Gastrocnemius medialis (tissue), 4 donors: ENCODE measurements around the gene PNPO. TPM values are rescaled to one million over a fixed set of nuclear protein-coding genes. Genes with fewer than 3 reads are reported as not detected.
A peak's percentile ranks its signal among the peaks of the same experiment; 100 is the strongest.
"Not testable (repeated sequence)": the region's sequence is repeated elsewhere in the genome, so short reads cannot be mapped to it uniquely, and the experiment has no call there.

Experiments used
- ATAC-seq, 2 donors: fragments of 150-250 bp; one replicate each; pipeline ENCODE4 v1.9.1; 2016
- DNase-seq, 2 donors: peaks; one replicate each; pipeline ENCODE4 v3.0.0-alpha.2; 2019
- H3K27ac ChIP-seq, 4 donors: fragments of 200-600 bp; sonication (generic); 1 replicate in 1 of 4; 2 replicates in 3 of 4; pipeline ENCODE4 v1.5.1; 2016 to 2018; ENCODE audit warnings: mild to moderate bottlenecking in 2 of 4, moderate library complexity in 1 of 4
- H3K27me3 ChIP-seq, 3 donors: fragments of 200-600 bp; sonication (generic) in 2 of 3; 1 replicate in 1 of 3; 2 replicates in 2 of 3; pipeline versions ENCODE4 v1.5.1 to v1.6.0; 2016 to 2019; ENCODE audit warnings: mild to moderate bottlenecking in 1 of 3, moderate library complexity in 1 of 3
- H3K36me3 ChIP-seq, 2 donors: fragments of 200-600 bp; sonication (generic) in 1 of 2; one replicate each; pipeline ENCODE4 v1.5.1; 2017 to 2018
- H3K4me1 ChIP-seq, 2 donors: fragments of 200-600 bp; sonication (generic) in 1 of 2; one replicate each; pipeline ENCODE4 v1.5.1; 2016 to 2017; ENCODE audit warnings: mild to moderate bottlenecking in 2 of 2
- H3K4me3 ChIP-seq, 4 donors: fragments of 200-600 bp; sonication (generic) in 3 of 4; 1 replicate in 1 of 4; 2 replicates in 3 of 4; pipeline ENCODE4 v1.5.1; 2016 to 2019; ENCODE audit warnings: mild to moderate bottlenecking in 2 of 4
- H3K9me3 ChIP-seq, 3 donors: fragments of 200-600 bp; sonication (generic) in 2 of 3; 1 replicate in 1 of 3; 2 replicates in 2 of 3; pipeline ENCODE4 v1.5.1; 2016 to 2019
- POLR2A ChIP-seq, 2 donors: fragments of 450-650 bp; IDR thresholded peaks; one replicate each; pipeline ENCODE4 v1.6.1; 2017; ENCODE audit warnings: antibody characterized with exemption in 2 of 2, mild to moderate bottlenecking in 2 of 2, moderate library complexity in 2 of 2
- in situ Hi-C, 4 donors: fragments of 200-750 bp; cut with MboI; loops; one replicate each; pipeline versions ENCODE4 v1.15.0 to v1.8.0; 2017; ENCODE audit warnings: low sequenced_read_pairs in 4 of 4
- intact Hi-C: fragments of 100-400 bp; cut with DNase I; formaldehyde crosslinking; loops from one replicate; pipeline ENCODE4 v1.15.1; 2023; ENCODE audit warnings: low total_unique reads
- total RNA-seq, 4 donors: library from RNA; depleted of rRNA; stranded (reverse); fragments of >200 nt; gene quantifications; one replicate each; pipeline versions ENCODE4 v1.1.0 to v1.2.3, GENCODE V29; 2016
- TF ChIP-seq, protein P1 (sequence below), 5 experiments: fragments of 450-650 bp in 3 of 5; fragments of 200-600 bp in 2 of 5; sonication (generic) in 2 of 5; IDR thresholded peaks in 4 of 5; conservative IDR thresholded peaks in 1 of 5; 1 replicate in 4 of 5; 2 replicates in 1 of 5; pipeline ENCODE4 v1.5.1; 2016 to 2019; ENCODE audit warnings: antibody characterized with exemption in 5 of 5, mild to moderate bottlenecking in 3 of 5, moderate library complexity in 3 of 5

PNPO gene
- total RNA-seq, 4 donors from 2014 or later: 27.9 to 64.0 (median 41.5) TPM

DNA sequence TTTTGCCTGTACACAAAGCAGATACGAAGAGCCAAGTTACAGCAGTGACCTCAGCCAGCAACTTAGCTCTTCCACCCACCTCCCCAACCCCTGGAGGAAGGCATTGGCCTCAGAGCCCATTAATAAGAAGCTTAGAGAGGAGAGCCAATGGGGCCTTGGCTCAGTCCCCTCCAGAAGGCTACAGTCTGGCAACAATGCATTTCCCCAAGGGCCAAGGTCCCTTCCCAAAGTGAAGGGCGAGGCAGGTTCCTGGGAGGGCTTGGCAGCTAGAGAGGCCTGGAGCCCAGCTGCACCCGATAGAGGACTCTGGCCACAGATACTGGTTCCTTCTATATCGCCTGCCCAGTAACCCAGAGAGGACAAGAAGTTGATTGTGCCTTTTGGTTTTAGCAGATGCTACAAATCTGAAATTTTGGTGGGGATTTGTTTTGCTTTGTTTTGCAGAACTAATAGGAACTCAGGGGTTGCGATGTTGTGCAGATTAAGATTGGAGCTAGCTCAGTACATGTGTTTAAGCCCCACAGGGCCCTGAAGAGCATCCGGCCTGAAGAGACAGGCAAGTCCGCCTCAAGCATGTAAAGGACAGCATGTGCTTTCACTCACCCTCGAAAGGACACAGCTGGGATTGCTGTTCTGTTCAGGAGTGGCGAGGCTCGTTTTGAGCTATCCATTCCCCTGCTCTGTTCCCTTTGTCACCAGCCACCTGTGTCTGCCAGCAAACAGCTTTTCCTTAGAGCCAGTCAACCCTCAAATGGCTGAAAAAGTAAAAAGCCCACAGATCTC, 12.0 kb upstream of the PNPO start:
- DNase-seq (no peak), ATAC-seq (peak; percentile 29 to 75)
- Histone ChIP-seq H3K27ac (peak overlapping the region; percentile 4 to 60 (median 48)), H3K27me3 (no peaks in the 10 kb centered on the region), H3K9me3 (no peaks in the 10 kb centered on the region), H3K4me1 (no peaks in the 10 kb centered on the region), H3K36me3 (peaks cover 0 to 54% of the 10 kb centered on the region in 2 donors), H3K4me3 (no peak overlapping the region)
- in situ Hi-C loops (no loop called here), intact Hi-C loops (no loop called here)
- TF ChIP-seq, protein P1, sequence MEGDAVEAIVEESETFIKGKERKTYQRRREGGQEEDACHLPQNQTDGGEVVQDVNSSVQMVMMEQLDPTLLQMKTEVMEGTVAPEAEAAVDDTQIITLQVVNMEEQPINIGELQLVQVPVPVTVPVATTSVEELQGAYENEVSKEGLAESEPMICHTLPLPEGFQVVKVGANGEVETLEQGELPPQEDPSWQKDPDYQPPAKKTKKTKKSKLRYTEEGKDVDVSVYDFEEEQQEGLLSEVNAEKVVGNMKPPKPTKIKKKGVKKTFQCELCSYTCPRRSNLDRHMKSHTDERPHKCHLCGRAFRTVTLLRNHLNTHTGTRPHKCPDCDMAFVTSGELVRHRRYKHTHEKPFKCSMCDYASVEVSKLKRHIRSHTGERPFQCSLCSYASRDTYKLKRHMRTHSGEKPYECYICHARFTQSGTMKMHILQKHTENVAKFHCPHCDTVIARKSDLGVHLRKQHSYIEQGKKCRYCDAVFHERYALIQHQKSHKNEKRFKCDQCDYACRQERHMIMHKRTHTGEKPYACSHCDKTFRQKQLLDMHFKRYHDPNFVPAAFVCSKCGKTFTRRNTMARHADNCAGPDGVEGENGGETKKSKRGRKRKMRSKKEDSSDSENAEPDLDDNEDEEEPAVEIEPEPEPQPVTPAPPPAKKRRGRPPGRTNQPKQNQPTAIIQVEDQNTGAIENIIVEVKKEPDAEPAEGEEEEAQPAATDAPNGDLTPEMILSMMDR (IDR thresholded peaks at IDR 0.05 in 4 of 5, conservative IDR thresholded peaks at IDR 0.05 in 1 of 5): no peak
- no peak for TF ChIP-seq POLR2A (IDR thresholded peaks at IDR 0.05)

DNA sequence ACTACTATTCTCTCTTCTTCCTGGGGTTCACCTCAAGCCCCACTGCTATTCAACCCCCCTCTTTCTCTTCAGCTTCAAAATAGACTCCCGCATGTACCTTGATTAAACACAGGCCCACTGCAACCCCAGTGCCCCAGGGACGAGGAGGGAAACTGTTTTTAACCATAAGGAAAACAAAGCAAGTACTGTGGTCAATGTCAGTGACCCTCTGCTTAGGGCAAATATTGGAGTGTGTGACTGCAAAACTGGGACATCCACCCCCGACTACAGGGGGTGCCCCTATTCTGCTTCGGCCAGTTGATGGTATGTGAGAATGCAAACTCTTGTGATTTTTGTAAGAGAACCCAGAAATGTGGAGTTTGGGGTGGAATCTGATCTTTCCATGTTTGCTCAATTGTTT, 9.5 kb upstream of the PNPO start:
- peaks cover 0 to 30% of the 10 kb centered on the region in 2 donors for H3K36me3 ChIP-seq
- no peaks in the 10 kb centered on the region for H3K27me3 ChIP-seq
- no peak for DNase-seq
- no peak overlapping the region for H3K27ac ChIP-seq
- H3K4me1 ChIP-seq: no peaks in the 10 kb centered on the region
- H3K4me3 ChIP-seq: no peak overlapping the region
- no peak for ATAC-seq
- in situ Hi-C loops (no loop called here), intact Hi-C loops (no loop called here)
- TF ChIP-seq POLR2A (IDR thresholded peaks at IDR 0.05): no peak
- TF ChIP-seq, protein P1 (IDR thresholded peaks at IDR 0.05 in 4 of 5, conservative IDR thresholded peaks at IDR 0.05 in 1 of 5): no peak
- no peaks in the 10 kb centered on the region for H3K9me3 ChIP-seq

GRCh38 chr17:47934856-47935255, 6.5 kb upstream of the PNPO start:
- ATAC-seq (no peak), DNase-seq (no peak)
- intact Hi-C loops (no loop called here), in situ Hi-C loops (no loop called here)
- Histone ChIP-seq H3K9me3 (no peaks in the 10 kb centered on the region), H3K4me1 (no peaks in the 10 kb centered on the region), H3K4me3 (no peak overlapping the region), H3K27ac (no peak overlapping the region), H3K27me3 (no peaks in the 10 kb centered on the region), H3K36me3 (peaks cover 0 to 3% of the 10 kb centered on the region in 2 donors)
- TF ChIP-seq, protein P1 (IDR thresholded peaks at IDR 0.05 in 4 of 5, conservative IDR thresholded peaks at IDR 0.05 in 1 of 5): no peak
- no peak for TF ChIP-seq POLR2A (IDR thresholded peaks at IDR 0.05)

- intact Hi-C loops, H3K27ac ChIP-seq, H3K9me3 ChIP-seq, H3K4me1 ChIP-seq, ATAC-seq, H3K27me3 ChIP-seq, H3K4me3 ChIP-seq, DNase-seq, H3K36me3 ChIP-seq, in situ Hi-C loops: not testable (repeated sequence)
These were observed 5.9 kb upstream of the PNPO start for GRCh38 chr17:47935468-47935867.

- intact Hi-C loops: no loop called here
- ATAC-seq: no peak
- Histone ChIP-seq H3K27me3 (no peaks in the 10 kb centered on the region), H3K9me3 (no peaks in the 10 kb centered on the region), H3K36me3 (peaks cover 0 to 3% of the 10 kb centered on the region in 2 donors), H3K4me1 (peaks cover 0 to 6% of the 10 kb centered on the region in 2 donors), H3K4me3 (no peak overlapping the region), H3K27ac (no peak overlapping the region)
- in situ Hi-C loops: no loop called here
- no peak for DNase-seq
- TF ChIP-seq, protein P1 (IDR thresholded peaks at IDR 0.05 in 4 of 5, conservative IDR thresholded peaks at IDR 0.05 in 1 of 5): no peak
- no peak for TF ChIP-seq POLR2A (IDR thresholded peaks at IDR 0.05)
These were observed 5.4 kb upstream of the PNPO start for GRCh38 chr17:47935961-47936360.
